ENCODE measurements around the gene SORCS1. TPM values are rescaled to one million over a fixed set of nuclear protein-coding genes. Genes with fewer than 3 reads are reported as not detected.

SORCS1 gene
- total and polyA plus RNA-seq, 2 of the 13 experiments (the other 11 are each of a cell fraction or from before 2014, with no cell fraction given): not detected

DNA sequence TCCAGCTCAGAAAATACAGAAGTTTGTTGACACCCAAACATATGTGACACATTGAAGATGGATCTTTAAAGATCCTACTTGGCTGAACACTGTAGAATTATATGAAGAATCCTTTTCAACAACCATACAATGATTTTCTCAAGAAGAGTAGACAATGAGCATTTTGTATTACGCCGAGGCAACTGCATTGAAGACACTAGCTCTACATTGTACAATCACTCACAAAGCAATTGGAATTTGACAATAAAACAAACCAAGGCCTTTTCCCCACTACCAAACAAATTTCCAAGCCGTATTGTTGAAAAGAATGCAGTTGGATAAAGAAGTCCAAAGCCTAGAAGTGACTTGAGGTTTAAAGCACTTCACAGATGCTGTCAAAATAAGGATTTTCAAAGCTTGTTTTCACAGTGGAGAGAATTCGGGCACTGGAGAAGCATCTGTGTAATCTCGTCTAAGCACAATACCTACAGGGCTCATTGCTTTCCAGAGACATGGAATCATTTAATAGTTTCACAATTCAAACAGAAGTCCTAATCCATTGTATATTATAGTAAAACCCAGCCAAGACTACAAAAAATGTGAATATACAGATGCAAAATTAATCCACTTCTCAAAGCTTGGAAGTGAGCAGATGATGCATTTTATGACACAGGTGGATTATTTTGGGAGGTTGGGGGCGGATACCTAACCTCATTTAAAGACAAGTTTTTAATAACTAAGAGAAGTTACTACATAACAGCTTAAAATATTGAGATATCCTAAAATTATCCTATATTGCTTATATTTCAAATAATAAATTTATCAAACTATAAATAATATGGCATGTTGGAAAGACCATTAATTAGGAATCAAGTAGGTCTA lies 78.6 kb downstream of the SORCS1 start (continued):
- TF ChIP-seq, protein P1, sequence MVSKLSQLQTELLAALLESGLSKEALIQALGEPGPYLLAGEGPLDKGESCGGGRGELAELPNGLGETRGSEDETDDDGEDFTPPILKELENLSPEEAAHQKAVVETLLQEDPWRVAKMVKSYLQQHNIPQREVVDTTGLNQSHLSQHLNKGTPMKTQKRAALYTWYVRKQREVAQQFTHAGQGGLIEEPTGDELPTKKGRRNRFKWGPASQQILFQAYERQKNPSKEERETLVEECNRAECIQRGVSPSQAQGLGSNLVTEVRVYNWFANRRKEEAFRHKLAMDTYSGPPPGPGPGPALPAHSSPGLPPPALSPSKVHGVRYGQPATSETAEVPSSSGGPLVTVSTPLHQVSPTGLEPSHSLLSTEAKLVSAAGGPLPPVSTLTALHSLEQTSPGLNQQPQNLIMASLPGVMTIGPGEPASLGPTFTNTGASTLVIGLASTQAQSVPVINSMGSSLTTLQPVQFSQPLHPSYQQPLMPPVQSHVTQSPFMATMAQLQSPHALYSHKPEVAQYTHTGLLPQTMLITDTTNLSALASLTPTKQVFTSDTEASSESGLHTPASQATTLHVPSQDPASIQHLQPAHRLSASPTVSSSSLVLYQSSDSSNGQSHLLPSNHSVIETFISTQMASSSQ (IDR thresholded peaks at IDR 0.05; ENCODE audit: low read depth): no peak
- TF ChIP-seq, protein P1 (CRISPR knock-in tag; IDR thresholded peaks at IDR 0.05; ENCODE audit: borderline replicate concordance): no peak
- no peak for TF ChIP-seq TEAD3 (CRISPR knock-in tag; optimal IDR thresholded peaks at IDR 0.05; ENCODE audit: borderline replicate concordance)
- no peak for TF ChIP-seq ZFP36L2 (CRISPR knock-in tag; IDR thresholded peaks at IDR 0.05)
- TF ChIP-seq ZSCAN31 (CRISPR knock-in tag; IDR thresholded peaks at IDR 0.05; ENCODE audit: low read depth): no peak
- no peak for TF ChIP-seq SMARCE1 (IDR thresholded peaks at IDR 0.05; ENCODE audit: borderline replicate concordance)
- no peak for TF ChIP-seq ZNF253 (CRISPR knock-in tag; IDR thresholded peaks at IDR 0.05; ENCODE audit: borderline replicate concordance)

DNA sequence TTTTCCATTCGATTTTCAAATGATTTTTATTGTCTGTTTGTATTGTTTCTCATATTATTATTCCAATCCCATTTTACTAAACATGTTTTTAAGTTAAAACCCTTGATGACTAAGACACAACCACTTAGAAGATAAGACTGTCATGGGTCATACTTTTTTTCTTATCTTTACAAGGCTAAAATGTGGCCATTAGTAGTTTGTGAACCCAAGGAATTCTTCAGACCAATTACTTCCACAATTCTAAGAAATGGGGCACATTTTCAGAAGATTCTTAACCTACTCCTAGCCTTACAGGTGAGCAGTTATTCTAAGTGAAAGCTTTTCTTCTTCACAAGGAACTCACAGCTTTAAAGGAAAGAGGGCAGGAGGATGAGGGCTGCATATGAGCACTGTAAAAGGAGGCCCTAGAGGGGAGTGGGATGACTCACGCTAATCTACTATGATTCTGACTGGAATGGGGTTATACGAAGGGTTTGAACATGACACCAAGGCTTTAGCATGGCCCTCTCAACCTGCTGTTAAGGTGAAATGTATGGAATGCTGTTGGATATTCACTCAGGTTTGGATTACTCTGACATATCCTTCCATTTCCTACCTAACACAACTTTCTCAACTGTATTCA lies 81.0 kb downstream of the SORCS1 start:
- CTCF ChIA-PET (ENCODE audit: low intra/inter-chr PET ratio, low total read pairs): no interaction called here

More for the DNA sequence above, 81.0 kb downstream of the SORCS1 start:
- BruUV-seq (replicated peaks): no TSS peak
- Histone ChIP-seq H2AFZ (ENCODE audit: low read length) (no peak overlapping the region), H3K4me3 (replicated peaks in 1 of 3; ENCODE audit: insufficient read depth in 1 of 3, low read depth in 2 of 3, low read length in 3 of 3) (no peak overlapping the region), H3K9me3 (ENCODE audit: low read length) (peaks cover 56% of the 10 kb centered on the region), H3K79me2 (ENCODE audit: insufficient read depth, low read length) (no peaks in the 10 kb centered on the region), H3K4me1 (ENCODE audit: insufficient read depth, low read length) (no peaks in the 10 kb centered on the region), H3K4me2 (ENCODE audit: low read depth, low read length) (no peak overlapping the region), H3K27me3 (ENCODE audit: control insufficient read depth in 1 of 2, insufficient read depth in 2 of 2, low read length in 2 of 2) (no peaks in the 10 kb centered on the region), H3K36me3 (replicated peaks in 1 of 2; ENCODE audit: control insufficient read depth in 1 of 2, insufficient read depth in 2 of 2, low read length in 2 of 2) (no peaks in the 10 kb centered on the region), H3K9ac (ENCODE audit: insufficient read depth, low read depth, low read length) (no peak overlapping the region), H4K20me1 (ENCODE audit: insufficient read depth, low read length) (no peaks in the 10 kb centered on the region), H3K27ac (ENCODE audit: extremely low read length, insufficient read depth, low read length) (no peak overlapping the region)
- no peak for DNase-seq (ENCODE audit: low spot score)
- in situ Hi-C loops (cut with HindIII; ENCODE audit: extremely low pct_ligation_motif_present, low pct_unique_long_range_greater_than_20kb): no loop called here
- WGBS (ENCODE audit: low lambda C conversion rate): 15% methylated on average over 3 of the region's 3 CpGs
- no peak for FAIRE-seq
- intact Hi-C loops (cut with micrococcal nuclease; ENCODE audit: unreplicated experiment): no loop called here
- TF ChIP-seq, protein P2, sequence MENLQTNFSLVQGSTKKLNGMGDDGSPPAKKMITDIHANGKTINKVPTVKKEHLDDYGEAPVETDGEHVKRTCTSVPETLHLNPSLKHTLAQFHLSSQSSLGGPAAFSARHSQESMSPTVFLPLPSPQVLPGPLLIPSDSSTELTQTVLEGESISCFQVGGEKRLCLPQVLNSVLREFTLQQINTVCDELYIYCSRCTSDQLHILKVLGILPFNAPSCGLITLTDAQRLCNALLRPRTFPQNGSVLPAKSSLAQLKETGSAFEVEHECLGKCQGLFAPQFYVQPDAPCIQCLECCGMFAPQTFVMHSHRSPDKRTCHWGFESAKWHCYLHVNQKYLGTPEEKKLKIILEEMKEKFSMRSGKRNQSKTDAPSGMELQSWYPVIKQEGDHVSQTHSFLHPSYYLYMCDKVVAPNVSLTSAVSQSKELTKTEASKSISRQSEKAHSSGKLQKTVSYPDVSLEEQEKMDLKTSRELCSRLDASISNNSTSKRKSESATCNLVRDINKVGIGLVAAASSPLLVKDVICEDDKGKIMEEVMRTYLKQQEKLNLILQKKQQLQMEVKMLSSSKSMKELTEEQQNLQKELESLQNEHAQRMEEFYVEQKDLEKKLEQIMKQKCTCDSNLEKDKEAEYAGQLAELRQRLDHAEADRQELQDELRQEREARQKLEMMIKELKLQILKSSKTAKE (CRISPR knock-in tag; IDR thresholded peaks at IDR 0.05; ENCODE audit: borderline replicate concordance): no peak
- TF ChIP-seq MYNN (CRISPR knock-in tag; IDR thresholded peaks at IDR 0.05; ENCODE audit: low read depth) (no peak), CEBPG (CRISPR knock-in tag; IDR thresholded peaks at IDR 0.05) (no peak), ZNF792 (CRISPR knock-in tag; IDR thresholded peaks at IDR 0.05) (no peak), HNRNPLL (IDR thresholded peaks at IDR 0.05; ENCODE audit: low read depth, low read length, poor library complexity, severe bottlenecking) (no peak), RARA (CRISPR knock-in tag; IDR thresholded peaks at IDR 0.05) (no peak), TBP (CRISPR knock-in tag; IDR thresholded peaks at IDR 0.05) (no peak)
- TF ChIP-seq, protein P3, sequence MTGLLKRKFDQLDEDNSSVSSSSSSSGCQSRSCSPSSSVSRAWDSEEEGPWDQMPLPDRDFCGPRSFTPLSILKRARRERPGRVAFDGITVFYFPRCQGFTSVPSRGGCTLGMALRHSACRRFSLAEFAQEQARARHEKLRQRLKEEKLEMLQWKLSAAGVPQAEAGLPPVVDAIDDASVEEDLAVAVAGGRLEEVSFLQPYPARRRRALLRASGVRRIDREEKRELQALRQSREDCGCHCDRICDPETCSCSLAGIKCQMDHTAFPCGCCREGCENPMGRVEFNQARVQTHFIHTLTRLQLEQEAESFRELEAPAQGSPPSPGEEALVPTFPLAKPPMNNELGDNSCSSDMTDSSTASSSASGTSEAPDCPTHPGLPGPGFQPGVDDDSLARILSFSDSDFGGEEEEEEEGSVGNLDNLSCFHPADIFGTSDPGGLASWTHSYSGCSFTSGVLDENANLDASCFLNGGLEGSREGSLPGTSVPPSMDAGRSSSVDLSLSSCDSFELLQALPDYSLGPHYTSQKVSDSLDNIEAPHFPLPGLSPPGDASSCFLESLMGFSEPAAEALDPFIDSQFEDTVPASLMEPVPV (CRISPR knock-in tag; IDR thresholded peaks at IDR 0.05): no peak
- no peak for ATAC-seq
- POLR2A ChIA-PET: no interaction called here

Measured in HepG2 (cell line).